Loucy (cell line): Measurements from ENCODE around the gene PTPRN2.

ENCODE experiments used
- H2AFZ ChIP-seq: fragments of 200-600 bp; sonication (generic); 2 replicates; pipeline ENCODE4 v1.6.0; 2016; ENCODE audit warnings: antibody characterized with exemption, mild to moderate bottlenecking, low read length, moderate library complexity
- H3F3A ChIP-seq: fragments of 200-600 bp; 2 replicates; pipeline ENCODE4 v1.6.0; 2016; ENCODE audit warnings: antibody characterized with exemption, low read depth, mild to moderate bottlenecking
- H3K27me3 ChIP-seq: fragments of 200-600 bp; sonication (generic); 2 replicates; pipeline ENCODE4 v1.6.1; 2014; ENCODE audit warnings: low read length, mild to moderate bottlenecking; ENCODE audit not compliant: insufficient read depth, poor library complexity, severe bottlenecking
- H3K36me3 ChIP-seq: fragments of 200-600 bp; sonication (generic); 2 replicates; pipeline ENCODE4 v1.6.1; 2016; ENCODE audit warnings: low read length; ENCODE audit not compliant: insufficient read depth
- H3K4me1 ChIP-seq: fragments of 200-600 bp; sonication (generic); 2 replicates; pipeline ENCODE4 v1.5.1; 2014; ENCODE audit warnings: low read length, mild to moderate bottlenecking; ENCODE audit not compliant: insufficient read depth, poor library complexity, severe bottlenecking
- H3K4me2 ChIP-seq: fragments of 200-600 bp; sonication (generic); 2 replicates; pipeline ENCODE4 v1.6.0; 2014; ENCODE audit warnings: antibody characterized with exemption, low read length, low read depth, mild to moderate bottlenecking; ENCODE audit not compliant: poor library complexity, severe bottlenecking
- H3K4me3 ChIP-seq: fragments of 200-600 bp; sonication (generic); 2 replicates; pipeline ENCODE4 v1.5.1; 2014; ENCODE audit warnings: low read length, mild to moderate bottlenecking, mixed read lengths; ENCODE audit not compliant: poor library complexity, severe bottlenecking
- H3K79me2 ChIP-seq: fragments of 200-600 bp; sonication (generic); 2 replicates; pipeline ENCODE4 v1.6.1; 2014; ENCODE audit warnings: low read length; ENCODE audit not compliant: insufficient read depth
- H3K9ac ChIP-seq: fragments of 200-600 bp; sonication (generic); 2 replicates; pipeline ENCODE4 v1.6.0; 2014; ENCODE audit warnings: mild to moderate bottlenecking, low read depth, low read length, moderate library complexity; ENCODE audit not compliant: poor library complexity, severe bottlenecking
- H3K9me2 ChIP-seq: fragments of 200-600 bp; sonication (generic); replicated peaks from 2 replicates; pipeline ENCODE4 v1.6.1; 2016; ENCODE audit warnings: low read depth, low read length, mixed read lengths
- H3K9me3 ChIP-seq: fragments of 200-600 bp; sonication (generic); 2 replicates; pipeline ENCODE4 v1.6.1; 2014; ENCODE audit warnings: mild to moderate bottlenecking, antibody characterized with exemption, low read length, low read depth; ENCODE audit not compliant: insufficient read depth
- H4K20me1 ChIP-seq: fragments of 200-600 bp; sonication (generic); 2 replicates; pipeline ENCODE4 v1.6.0; 2014; ENCODE audit warnings: antibody characterized with exemption, low read length, mild to moderate bottlenecking; ENCODE audit not compliant: insufficient read depth, poor library complexity, severe bottlenecking
- EZH2phosphoT487 ChIP-seq: fragments of 200-600 bp; IDR thresholded peaks from 2 replicates; pipeline ENCODE4 v1.6.1; 2018; ENCODE audit warnings: antibody characterized with exemption, mild to moderate bottlenecking, moderate library complexity, borderline replicate concordance
- TF ChIP-seq, protein P1 (sequence below): fragments of 200-600 bp; sonication (generic); conservative IDR thresholded peaks from 2 replicates; pipeline ENCODE4 v1.5.1; 2014; ENCODE audit warnings: mild to moderate bottlenecking, antibody characterized with exemption, low read length

PTPRN2 gene

DNA sequence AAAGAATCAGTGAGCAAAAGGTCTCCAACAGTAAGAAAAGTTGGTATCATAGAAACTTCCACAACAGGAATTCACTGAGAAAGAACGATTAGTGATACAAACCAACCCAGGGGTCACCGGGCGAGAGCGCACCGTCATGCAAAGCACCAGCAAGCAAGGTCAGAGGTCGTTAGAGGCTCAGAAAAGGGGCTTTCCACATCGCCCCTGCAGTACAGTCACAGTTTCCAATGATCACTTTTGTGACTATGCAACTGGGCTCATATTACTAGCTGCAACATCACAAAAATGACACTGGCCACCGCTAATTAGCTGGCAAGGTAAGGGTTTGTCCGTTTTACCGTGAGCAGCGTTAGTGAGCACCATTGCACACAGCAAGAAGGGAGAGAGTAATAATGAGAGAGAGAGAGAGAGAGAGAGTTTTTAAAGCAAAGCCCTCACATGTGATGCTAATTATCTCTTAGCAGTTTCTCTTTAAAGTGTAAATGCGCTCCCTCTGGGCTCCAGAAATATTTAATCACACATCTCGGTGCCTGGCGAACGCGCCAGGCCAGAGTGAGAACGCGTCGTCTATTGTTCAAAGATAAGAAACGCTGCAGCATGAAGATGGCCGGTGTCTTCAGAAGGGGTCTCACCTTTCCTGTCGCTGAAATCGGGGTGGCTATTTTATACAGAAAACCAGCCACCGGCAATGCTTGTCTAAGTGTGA is 1013.4 kb downstream of the PTPRN2 start:
- no peaks in the 10 kb centered on the region for H3K27me3 ChIP-seq
- H4K20me1 ChIP-seq, result no peaks in the 10 kb centered on the region
- H3K9me3 ChIP-seq, result no peaks in the 10 kb centered on the region
- no peaks in the 10 kb centered on the region for H3F3A ChIP-seq
- peaks cover 8% of the 10 kb centered on the region for H3K4me1 ChIP-seq
- no peaks in the 10 kb centered on the region for H3K79me2 ChIP-seq
- H2AFZ ChIP-seq, result no peak overlapping the region
- no peak overlapping the region for H3K4me3 ChIP-seq
- H3K36me3 ChIP-seq, result no peaks in the 10 kb centered on the region
- H3K9ac ChIP-seq, result no peak overlapping the region
- H3K4me2 ChIP-seq, result no peak overlapping the region
- H3K9me2 ChIP-seq, result no peaks in the 10 kb centered on the region
- TF ChIP-seq EZH2phosphoT487, result no peak
- TF ChIP-seq, protein P1, sequence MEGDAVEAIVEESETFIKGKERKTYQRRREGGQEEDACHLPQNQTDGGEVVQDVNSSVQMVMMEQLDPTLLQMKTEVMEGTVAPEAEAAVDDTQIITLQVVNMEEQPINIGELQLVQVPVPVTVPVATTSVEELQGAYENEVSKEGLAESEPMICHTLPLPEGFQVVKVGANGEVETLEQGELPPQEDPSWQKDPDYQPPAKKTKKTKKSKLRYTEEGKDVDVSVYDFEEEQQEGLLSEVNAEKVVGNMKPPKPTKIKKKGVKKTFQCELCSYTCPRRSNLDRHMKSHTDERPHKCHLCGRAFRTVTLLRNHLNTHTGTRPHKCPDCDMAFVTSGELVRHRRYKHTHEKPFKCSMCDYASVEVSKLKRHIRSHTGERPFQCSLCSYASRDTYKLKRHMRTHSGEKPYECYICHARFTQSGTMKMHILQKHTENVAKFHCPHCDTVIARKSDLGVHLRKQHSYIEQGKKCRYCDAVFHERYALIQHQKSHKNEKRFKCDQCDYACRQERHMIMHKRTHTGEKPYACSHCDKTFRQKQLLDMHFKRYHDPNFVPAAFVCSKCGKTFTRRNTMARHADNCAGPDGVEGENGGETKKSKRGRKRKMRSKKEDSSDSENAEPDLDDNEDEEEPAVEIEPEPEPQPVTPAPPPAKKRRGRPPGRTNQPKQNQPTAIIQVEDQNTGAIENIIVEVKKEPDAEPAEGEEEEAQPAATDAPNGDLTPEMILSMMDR, result no peak

DNA sequence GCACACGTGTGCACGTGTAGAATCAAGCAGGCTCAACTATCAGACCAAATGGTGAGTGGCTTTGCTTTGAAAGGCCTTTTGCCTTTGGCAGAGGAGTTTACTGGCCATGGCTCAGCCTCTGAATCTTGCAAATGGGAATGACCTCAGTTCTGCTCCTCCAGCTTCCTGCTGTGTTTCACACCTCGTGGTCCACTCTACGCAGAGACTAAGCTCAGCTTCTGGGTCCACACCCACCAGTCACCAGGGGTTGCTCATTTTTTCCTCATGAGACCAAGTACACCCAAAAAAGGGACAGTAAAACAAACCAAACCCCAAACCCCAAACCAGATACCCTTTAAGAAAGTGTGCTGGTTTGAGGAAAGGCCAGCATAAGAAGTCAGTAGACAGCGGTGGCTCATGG is 1014.4 kb downstream of the PTPRN2 start:
- no peaks in the 10 kb centered on the region for H4K20me1 ChIP-seq
- no peaks in the 10 kb centered on the region for H3F3A ChIP-seq
- TF ChIP-seq, protein P1, result no peak
- no peak for TF ChIP-seq EZH2phosphoT487
- no peaks in the 10 kb centered on the region for H3K36me3 ChIP-seq
- no peak overlapping the region for H2AFZ ChIP-seq
- H3K4me1 ChIP-seq, result peaks cover under 1% of the 10 kb centered on the region
- H3K27me3 ChIP-seq, result no peaks in the 10 kb centered on the region
- H3K4me2 ChIP-seq, result no peak overlapping the region
- no peaks in the 10 kb centered on the region for H3K9me3 ChIP-seq
- H3K79me2 ChIP-seq, result no peaks in the 10 kb centered on the region
- H3K9ac ChIP-seq, result no peak overlapping the region
- H3K4me3 ChIP-seq, result no peak overlapping the region
- no peaks in the 10 kb centered on the region for H3K9me2 ChIP-seq

DNA sequence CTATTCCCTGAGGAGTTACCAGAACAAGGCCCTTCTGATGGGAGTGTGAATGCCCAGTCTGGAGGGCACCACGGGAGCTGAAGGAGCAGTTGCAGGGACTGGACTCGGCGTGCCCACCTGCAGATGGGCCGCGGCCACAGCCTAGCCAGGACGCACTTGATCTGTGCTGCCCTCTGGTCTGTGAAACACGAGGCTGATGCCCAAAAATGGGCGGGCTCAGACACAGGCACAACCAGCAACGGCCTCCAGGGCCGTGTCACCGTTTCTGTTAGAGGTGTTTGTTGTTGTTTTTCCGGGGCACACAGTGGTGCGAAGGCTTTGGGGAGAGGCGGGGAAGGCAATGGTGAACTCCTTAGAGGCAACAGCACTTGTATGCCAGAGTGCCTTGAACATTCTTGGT is 1015.0 kb downstream of the PTPRN2 start:
- H3K9ac ChIP-seq, result no peak overlapping the region
- H3K36me3 ChIP-seq, result no peaks in the 10 kb centered on the region
- TF ChIP-seq, protein P1, result no peak
- TF ChIP-seq EZH2phosphoT487, result no peak
- no peaks in the 10 kb centered on the region for H4K20me1 ChIP-seq
- no peaks in the 10 kb centered on the region for H3K79me2 ChIP-seq
- H3K4me1 ChIP-seq, result no peaks in the 10 kb centered on the region
- H2AFZ ChIP-seq, result no peak overlapping the region
- no peaks in the 10 kb centered on the region for H3K9me2 ChIP-seq
- H3K9me3 ChIP-seq, result no peaks in the 10 kb centered on the region
- H3K27me3 ChIP-seq, result no peaks in the 10 kb centered on the region
- H3K4me2 ChIP-seq, result no peak overlapping the region
- no peaks in the 10 kb centered on the region for H3F3A ChIP-seq
- H3K4me3 ChIP-seq, result no peak overlapping the region
